T-helper 1 cell treated with Interleukin-12 subunit alpha and Interleukin-12 subunit beta and Interleukin-4 antibody, amounts not matched to agents 30 μg/mL and 1 μg/mL, for 36 hours (primary cell): ENCODE data around the gene MAP1LC3B.
"Not testable (repeated sequence)": the region's sequence is repeated elsewhere in the genome, so short reads cannot be mapped to it uniquely, and the experiment has no call there.

Experiments used
- H3K27ac Mint-ChIP-seq: one replicate; pipeline ENCODE4 v1.8.0; 2021; ENCODE audit warnings: mild to moderate bottlenecking, mixed read lengths
- H3K27me3 Mint-ChIP-seq: one replicate; pipeline ENCODE4 v1.8.0; 2021; ENCODE audit warnings: low read depth, mixed read lengths
- H3K36me3 Mint-ChIP-seq: one replicate; pipeline ENCODE4 v1.8.0; 2021; ENCODE audit warnings: low read depth, mixed read lengths
- H3K4me1 Mint-ChIP-seq: one replicate; pipeline ENCODE4 v1.8.0; 2021; ENCODE audit warnings: low read depth, mixed read lengths
- H3K4me3 Mint-ChIP-seq: one replicate; pipeline ENCODE4 v1.8.0; 2021; ENCODE audit warnings: mild to moderate bottlenecking, moderate library complexity, mixed read lengths
- H3K9me3 Mint-ChIP-seq: one replicate; pipeline ENCODE4 v1.8.0; 2021; ENCODE audit warnings: mixed read lengths

Gene MAP1LC3B

DNA sequence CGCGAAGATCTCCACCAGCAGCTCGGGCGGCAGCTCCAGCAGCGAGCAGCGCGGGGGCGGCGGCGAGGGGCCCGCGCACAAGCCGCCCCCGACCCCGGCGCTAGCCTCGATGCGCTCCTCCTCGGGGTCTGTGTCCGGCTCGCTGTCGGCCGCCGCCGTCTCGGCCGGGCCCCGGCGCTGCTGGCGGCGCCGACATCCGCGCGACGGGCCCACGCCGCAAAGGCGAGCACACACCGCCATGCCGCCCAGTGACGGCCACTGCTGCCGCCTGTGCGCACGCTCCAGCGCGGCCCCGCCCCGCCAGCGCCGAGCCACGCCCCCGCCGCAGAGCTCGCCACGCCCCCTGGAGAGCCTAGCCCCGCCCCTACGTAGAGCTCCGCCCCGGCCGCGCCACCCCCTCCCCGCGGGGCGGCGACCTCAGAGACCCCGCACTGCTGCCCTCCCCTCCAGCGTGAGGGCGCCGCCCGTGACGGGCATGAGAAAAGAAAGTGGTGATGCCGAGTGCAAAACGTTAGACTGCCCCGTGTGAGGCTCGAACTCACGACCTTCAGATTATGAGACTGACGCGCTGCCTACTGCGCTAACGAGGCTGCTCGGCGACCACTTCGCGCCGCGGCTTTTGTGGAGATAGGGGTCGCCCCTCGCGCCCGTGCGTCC, 8.5 kb upstream of the MAP1LC3B start, which contains the start of gene FBXO31:
TSS of gene FBXO31 (minus strand) at position 272 of the 657 bp plus-strand sequence. CDS start at position 240, 32 bp downstream.
- Mint-ChIP-seq H3K27ac (peak within 1 kb of the TSS; percentile 97), H3K4me1 (peaks cover 51% of the 10 kb centered on the region), H3K4me3 (peak within 1 kb of the TSS; percentile 88)

DNA sequence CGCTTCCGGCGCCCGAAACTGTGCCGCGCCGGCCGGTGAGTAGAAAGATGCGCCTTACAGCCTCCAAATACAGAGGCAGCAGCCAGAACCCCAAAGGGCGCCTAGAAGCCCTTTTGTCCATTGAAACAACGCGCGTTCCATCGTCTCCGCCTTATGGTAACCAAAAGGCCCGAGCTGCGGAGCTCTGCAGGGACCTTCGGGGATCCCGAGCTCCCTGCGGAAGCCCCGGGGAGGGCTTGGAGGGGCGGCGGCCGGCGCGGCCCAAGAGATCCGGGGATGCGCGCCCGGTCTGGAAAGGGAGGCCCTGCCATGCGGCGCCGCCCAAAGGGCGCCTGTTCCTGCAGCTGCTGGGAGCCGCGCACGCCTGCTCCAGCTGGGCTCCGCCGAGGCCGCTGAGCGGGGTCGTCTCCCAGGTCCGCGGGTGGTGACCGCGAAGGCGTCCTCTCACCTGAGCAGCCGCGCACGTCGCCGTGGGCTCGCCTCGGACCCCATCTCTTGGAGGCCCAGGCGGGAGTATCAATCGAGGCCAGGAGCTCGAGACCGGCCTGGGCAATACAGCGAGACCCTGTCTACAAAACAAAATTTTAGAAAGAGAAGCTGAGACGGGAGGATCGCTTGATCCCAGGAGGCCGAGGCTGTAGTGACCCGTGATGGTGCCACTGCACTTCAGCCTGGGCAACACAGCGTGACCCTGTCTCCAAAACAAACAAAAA, 7.8 kb upstream of the MAP1LC3B start:
- peaks cover 54% of the 10 kb centered on the region for H3K4me1 Mint-ChIP-seq
- no peaks in the 10 kb centered on the region for H3K9me3 Mint-ChIP-seq
- H3K36me3 Mint-ChIP-seq = peaks cover 7% of the 10 kb centered on the region
- peak overlapping the region; percentile 97 for H3K27ac Mint-ChIP-seq
- no peaks in the 10 kb centered on the region for H3K27me3 Mint-ChIP-seq
- H3K4me3 Mint-ChIP-seq = peak overlapping the region; percentile 88

More for the DNA sequence above, 8.5 kb upstream of the MAP1LC3B start, which contains the start of gene FBXO31:
- H3K9me3 Mint-ChIP-seq = no peaks in the 10 kb centered on the region
- H3K27me3 Mint-ChIP-seq = no peaks in the 10 kb centered on the region
- H3K36me3 Mint-ChIP-seq = peaks cover 7% of the 10 kb centered on the region

GRCh38 chr16:87384875-87385167, 7.3 kb upstream of the MAP1LC3B start:
- Mint-ChIP-seq H3K4me1 (peaks cover 59% of the 10 kb centered on the region), H3K4me3 (peak overlapping the region; percentile 88), H3K27ac (peak overlapping the region; percentile 55)
- H3K27me3 Mint-ChIP-seq, H3K36me3 Mint-ChIP-seq, H3K9me3 Mint-ChIP-seq: not testable (repeated sequence)

DNA sequence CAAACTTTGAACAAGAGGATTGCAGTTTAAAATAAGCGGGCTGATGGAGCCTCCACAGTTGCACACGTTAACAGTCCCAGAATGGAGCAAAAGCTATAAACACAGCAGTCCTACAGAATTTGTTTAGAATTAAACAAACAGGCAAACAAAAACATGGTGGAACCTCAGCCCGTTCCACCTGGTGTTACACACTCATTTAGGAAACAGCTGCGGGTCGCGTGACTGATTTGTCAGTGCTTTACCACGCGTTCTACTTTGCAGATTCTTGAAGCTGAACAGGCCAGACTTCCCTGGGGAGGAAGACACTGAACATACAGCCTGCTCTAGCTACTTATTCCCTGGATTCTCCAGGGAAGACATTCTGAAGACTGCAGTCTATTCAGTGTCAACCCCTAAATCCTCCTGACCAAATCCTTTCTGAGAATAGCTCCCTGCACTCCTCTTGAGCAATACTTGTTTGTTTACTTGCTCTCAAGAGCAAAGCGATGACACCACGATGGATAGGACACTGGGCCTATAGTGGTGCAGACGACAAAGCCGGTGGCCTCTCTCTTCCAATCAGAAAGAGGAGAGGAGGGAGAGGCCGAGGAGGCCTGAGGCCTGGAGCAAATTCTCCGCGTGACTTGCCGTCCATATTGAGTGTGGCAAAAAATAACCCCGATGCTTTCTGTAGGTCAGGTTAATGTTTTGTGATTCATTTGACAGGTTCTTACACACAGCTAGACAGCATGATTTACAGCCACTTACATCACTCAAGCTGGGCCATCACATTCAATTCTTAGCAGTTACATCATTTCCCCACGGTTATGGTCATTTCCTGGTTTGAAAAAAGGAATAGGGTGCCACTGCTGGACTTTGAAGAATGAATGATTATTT, 4.0 kb upstream of the MAP1LC3B start:
- Mint-ChIP-seq H3K27me3 (no peaks in the 10 kb centered on the region), H3K27ac (peak overlapping the region; percentile 95), H3K4me1 (peaks cover 40% of the 10 kb centered on the region), H3K4me3 (peak overlapping the region; percentile 51), H3K36me3 (peaks cover 2% of the 10 kb centered on the region), H3K9me3 (no peaks in the 10 kb centered on the region)

DNA sequence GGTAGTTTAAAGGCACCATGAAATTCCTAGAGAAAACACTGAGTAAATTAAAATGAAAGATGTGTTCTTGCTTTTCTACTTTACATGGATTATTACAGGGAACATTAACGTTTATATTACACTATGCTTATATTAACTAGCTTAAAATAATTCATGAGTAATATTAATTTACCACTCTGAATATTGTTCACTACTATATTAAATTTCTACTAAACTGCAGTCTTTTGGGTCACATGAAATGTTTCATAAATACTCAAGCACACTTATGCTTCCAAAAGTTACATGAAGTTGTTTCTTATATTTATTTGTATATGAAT, 3.4 kb upstream of the MAP1LC3B start:
- Mint-ChIP-seq H3K4me3 (peak overlapping the region; percentile 51), H3K4me1 (peaks cover 45% of the 10 kb centered on the region), H3K36me3 (peaks cover 2% of the 10 kb centered on the region), H3K9me3 (no peaks in the 10 kb centered on the region), H3K27me3 (no peaks in the 10 kb centered on the region), H3K27ac (peak overlapping the region; percentile 95)

DNA sequence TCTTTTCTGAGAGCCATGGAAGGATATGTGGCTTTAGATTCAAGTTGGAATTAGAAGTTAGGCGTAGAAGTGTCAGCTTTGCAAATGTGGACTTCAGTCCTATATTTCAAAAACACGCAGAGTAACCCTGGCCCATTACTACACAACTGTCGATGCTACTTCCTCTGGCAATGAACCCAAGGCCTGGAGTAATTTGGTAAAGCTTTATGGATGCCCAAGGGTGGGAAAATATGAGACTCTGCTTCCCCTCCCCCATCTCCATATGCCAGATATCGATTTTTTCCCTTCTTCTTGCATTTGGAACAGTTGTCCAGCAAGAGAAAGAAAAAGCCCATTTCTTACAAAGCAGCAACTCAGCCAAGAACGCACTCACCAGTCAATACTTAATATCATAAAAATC, 2.9 kb upstream of the MAP1LC3B start:
- Mint-ChIP-seq H3K36me3 (peaks cover 3% of the 10 kb centered on the region), H3K9me3 (no peaks in the 10 kb centered on the region), H3K4me3 (no peak overlapping the region), H3K4me1 (peaks cover 46% of the 10 kb centered on the region), H3K27me3 (no peaks in the 10 kb centered on the region), H3K27ac (peak overlapping the region; percentile 73)

DNA sequence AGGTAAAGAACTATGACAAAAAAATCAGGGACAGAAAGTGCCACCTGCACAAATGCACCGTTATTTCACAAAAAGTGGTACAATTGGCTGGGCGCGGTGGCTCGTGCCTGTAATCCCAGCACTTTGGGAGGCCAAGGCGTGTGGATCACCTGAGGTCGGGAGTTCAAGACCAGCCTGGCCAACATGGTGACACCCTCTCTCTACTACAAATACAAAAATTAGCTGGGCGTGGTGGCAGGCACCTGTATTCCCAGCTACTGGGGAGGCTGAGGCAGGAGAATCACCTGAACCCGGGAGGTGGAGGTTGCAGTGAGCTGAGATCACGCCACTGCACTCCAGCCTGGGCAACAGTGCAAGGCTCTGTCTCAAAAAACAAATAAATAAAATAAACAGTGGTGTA, 2.2 kb upstream of the MAP1LC3B start:
- H3K4me3 Mint-ChIP-seq = not testable (repeated sequence)
- Mint-ChIP-seq H3K27ac (peak overlapping the region; percentile 73), H3K4me1 (peaks cover 52% of the 10 kb centered on the region)

DNA sequence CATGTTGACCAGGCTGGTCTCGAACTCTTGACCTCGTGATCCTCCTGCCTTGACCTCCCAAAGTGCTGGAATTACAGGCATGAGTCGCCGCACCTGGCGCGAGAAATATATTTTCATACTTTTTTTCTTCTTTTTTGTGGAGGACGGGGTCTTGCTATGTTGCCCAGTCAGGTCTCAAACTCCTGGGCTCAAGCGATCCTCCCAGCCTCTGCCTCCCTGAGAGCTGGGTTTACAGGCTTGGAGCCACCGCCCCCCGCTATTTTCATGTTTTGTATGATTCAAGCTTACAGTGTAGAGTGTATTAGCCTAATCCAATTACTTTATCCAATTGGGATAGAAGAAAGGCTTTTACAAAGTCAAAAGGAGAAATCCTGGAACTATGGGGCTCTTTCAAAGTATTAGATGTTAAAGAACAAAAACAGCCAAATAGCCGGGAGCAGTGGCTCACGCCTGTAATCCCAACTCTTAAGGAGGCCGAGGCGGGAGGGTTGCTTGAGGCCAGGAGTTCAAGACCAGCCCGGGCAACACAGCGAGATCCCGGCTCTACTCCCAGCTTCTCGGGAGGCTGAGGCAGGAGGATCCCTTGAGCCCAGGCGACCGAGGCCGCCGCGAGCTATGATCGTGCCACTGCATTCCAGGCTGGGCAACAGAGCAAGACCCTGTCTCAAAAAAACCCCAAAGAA, 1.4 kb upstream of the MAP1LC3B start:
- Mint-ChIP-seq H3K27me3 (no peaks in the 10 kb centered on the region), H3K4me1 (peaks cover 55% of the 10 kb centered on the region), H3K9me3 (no peaks in the 10 kb centered on the region), H3K27ac (peak overlapping the region; percentile 94), H3K36me3 (peaks cover 8% of the 10 kb centered on the region), H3K4me3 (peak overlapping the region; percentile 87)

More for the DNA sequence above, 2.2 kb upstream of the MAP1LC3B start:
- H3K27me3 Mint-ChIP-seq, H3K9me3 Mint-ChIP-seq, H3K36me3 Mint-ChIP-seq: not testable (repeated sequence)

DNA sequence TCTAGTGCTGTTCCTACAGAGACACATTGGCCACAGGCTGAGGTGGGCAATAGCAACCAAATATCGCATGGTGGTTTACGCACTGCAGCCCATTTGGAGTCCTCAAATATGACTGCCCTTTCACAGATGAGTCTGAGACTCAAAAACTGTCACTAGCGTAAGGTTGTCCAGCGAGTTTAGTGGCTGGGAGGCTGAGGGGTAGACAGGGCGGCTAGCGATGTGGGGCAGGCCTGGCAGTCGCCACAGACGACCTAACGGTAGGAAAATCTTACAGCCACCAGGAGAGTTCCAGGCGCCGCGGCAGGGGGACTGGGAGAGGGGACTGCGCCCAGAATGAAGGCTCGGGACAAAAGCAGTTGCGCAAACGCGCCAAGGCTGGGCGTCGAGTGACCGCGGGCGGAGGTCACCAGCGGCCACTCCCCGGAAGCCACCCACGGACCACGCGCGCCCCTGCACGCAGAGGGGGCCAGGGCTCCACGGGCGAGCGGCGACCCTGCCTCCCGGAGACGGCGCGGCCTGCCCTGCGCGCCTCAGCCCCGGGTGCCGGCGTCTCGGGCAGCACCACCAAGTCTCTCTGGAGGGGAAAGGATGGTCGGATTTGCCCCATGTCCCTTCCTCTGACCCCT, 699 bp upstream of the MAP1LC3B start:
- H3K4me1 Mint-ChIP-seq = peaks cover 53% of the 10 kb centered on the region
- H3K36me3 Mint-ChIP-seq = peaks cover 8% of the 10 kb centered on the region
- H3K27me3 Mint-ChIP-seq = no peaks in the 10 kb centered on the region
- H3K27ac Mint-ChIP-seq = peak overlapping the region; percentile 94
- peak overlapping the region; percentile 87 for H3K4me3 Mint-ChIP-seq
- H3K9me3 Mint-ChIP-seq = no peaks in the 10 kb centered on the region

- H3K36me3 Mint-ChIP-seq = peaks cover 8% of the 10 kb centered on the region
- peaks cover 41% of the 10 kb centered on the region for H3K4me1 Mint-ChIP-seq
- no peaks in the 10 kb centered on the region for H3K27me3 Mint-ChIP-seq
- peak overlapping the region; percentile 89 for H3K4me3 Mint-ChIP-seq
- peak overlapping the region; percentile 84 for H3K27ac Mint-ChIP-seq
- no peaks in the 10 kb centered on the region for H3K9me3 Mint-ChIP-seq
Measured at GRCh38 chr16:87392821-87393679, 914 bp downstream of the MAP1LC3B start.

GRCh38 chr16:87393680-87394055, 1.5 kb downstream of the MAP1LC3B start:
- Mint-ChIP-seq H3K9me3 (no peaks in the 10 kb centered on the region), H3K27ac (peak overlapping the region; percentile 84), H3K4me1 (peaks cover 35% of the 10 kb centered on the region), H3K27me3 (no peaks in the 10 kb centered on the region), H3K36me3 (peaks cover 10% of the 10 kb centered on the region), H3K4me3 (peak overlapping the region; percentile 89)

DNA sequence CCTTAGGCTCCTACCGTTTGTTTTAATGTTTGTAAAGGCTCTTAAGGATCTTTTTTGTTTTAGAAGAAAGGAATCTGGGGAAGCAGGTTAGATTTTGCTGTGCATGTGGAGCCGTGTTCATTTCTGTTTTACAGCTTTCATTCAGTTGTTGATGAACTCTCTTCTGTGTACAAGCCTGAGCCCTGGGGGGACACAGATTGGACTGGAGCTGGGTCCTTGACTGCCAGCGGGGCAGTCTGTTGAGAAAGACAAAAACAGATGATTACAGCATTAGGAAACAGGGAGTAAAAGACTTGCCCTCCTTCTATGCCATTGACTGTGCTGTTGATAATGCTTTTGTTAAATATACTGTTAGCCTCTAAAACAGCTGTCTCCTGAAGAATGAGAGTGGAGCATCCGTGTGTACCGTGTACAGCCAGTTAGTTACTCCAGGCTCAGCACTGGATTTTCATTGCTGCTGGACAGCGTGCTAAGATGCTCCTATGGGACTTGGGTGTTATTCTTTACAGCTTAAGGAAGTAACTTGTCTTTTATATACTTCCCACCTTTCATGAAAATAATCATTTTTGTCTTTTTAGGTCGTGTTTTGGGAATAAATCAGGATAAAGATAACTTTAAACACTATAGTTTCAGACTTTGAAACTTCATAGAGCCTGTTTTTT, 3.2 kb downstream of the MAP1LC3B start:
- Mint-ChIP-seq H3K9me3 (no peaks in the 10 kb centered on the region), H3K4me1 (peaks cover 29% of the 10 kb centered on the region), H3K36me3 (peaks cover 15% of the 10 kb centered on the region), H3K4me3 (no peak overlapping the region), H3K27me3 (no peaks in the 10 kb centered on the region), H3K27ac (no peak overlapping the region)
